ENCODE results near the gene CTCF.

DNA sequence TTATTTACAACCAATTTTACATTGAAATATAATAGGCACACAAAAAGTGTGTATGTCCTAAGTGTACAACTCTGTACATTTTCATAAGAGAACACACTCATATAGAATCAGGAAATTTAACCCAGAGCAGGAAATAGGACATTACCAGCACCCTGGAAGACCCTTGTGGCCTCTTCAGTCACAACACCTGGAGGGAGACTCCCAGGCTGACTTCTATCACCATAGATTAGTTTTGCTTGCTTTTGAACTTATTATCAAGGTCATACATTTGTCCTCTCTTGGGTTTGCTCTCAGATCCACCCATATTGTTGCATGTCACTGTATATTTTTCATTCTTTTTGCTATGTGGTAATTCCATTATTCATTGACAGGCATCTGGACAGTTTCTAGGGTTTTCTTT is 27.9 kb upstream of the CTCF start:
- TF ChIP-seq POLR2AphosphoS5 (IDR thresholded peaks at IDR 0.05; ENCODE audit: low read depth, low read length) (no peak), TAF1 (IDR thresholded peaks at IDR 0.05; ENCODE audit: borderline replicate concordance, low read depth, low read length) (no peak)

All from GM12892 (cell line).